Gastroesophageal sphincter (tissue), 4 donors: ENCODE measurements around the gene HS3ST3B1. TPM values are rescaled to one million over a fixed set of nuclear protein-coding genes. Genes with fewer than 3 reads are reported as not detected.

ENCODE experiments used
- ATAC-seq: fragments of 150-250 bp; one replicate; pipeline ENCODE4 v1.9.1; 2016; ENCODE audit warnings: mild to moderate bottlenecking, moderate library complexity
- H3K27ac ChIP-seq, 4 donors: fragments of 200-600 bp; sonication (generic) in 3 of 4; 1 replicate in 3 of 4; 2 replicates in 1 of 4; pipeline ENCODE4 v1.5.1; 2016 to 2019
- H3K27me3 ChIP-seq: fragments of 200-600 bp; sonication (generic); one replicate; pipeline ENCODE4 v1.5.1; 2019
- H3K36me3 ChIP-seq, 2 donors: fragments of 200-600 bp; sonication (generic); one replicate each; pipeline ENCODE4 v1.5.1; 2019; ENCODE audit warnings: control low read depth in 1 of 2
- H3K4me1 ChIP-seq, 3 donors: fragments of 200-600 bp; sonication (generic); 1 replicate in 2 of 3; 2 replicates in 1 of 3; pipeline ENCODE4 v1.5.1; 2016 to 2019; ENCODE audit warnings: control low read depth in 2 of 3
- H3K4me3 ChIP-seq, 2 donors: fragments of 200-600 bp; sonication (generic); one replicate each; pipeline ENCODE4 v1.5.1; 2019; ENCODE audit warnings: mild to moderate bottlenecking in 1 of 2, moderate library complexity in 1 of 2
- H3K9me3 ChIP-seq, 3 donors: fragments of 200-600 bp; sonication (generic); one replicate each; pipeline ENCODE4 v1.5.1; 2017 to 2019; ENCODE audit warnings: control low read depth in 2 of 3
- EP300 ChIP-seq: sonication (generic); formaldehyde crosslinking; IDR thresholded peaks from one replicate; pipeline ENCODE4 v1.6.1; 2017; ENCODE audit warnings: antibody characterized with exemption, mild to moderate bottlenecking
- POLR2A ChIP-seq, 2 donors: fragments of 450-650 bp; IDR thresholded peaks; one replicate each; pipeline ENCODE4 v1.6.1; 2017; ENCODE audit warnings: antibody characterized with exemption in 2 of 2, mild to moderate bottlenecking in 2 of 2, moderate library complexity in 1 of 2
- POLR2AphosphoS5 ChIP-seq: sonication (generic); formaldehyde crosslinking; IDR thresholded peaks from one replicate; pipeline ENCODE4 v1.6.1; 2017; ENCODE audit warnings: antibody characterized with exemption
- WGBS, 2 donors: methylation state at CpG; one replicate each; pipeline ENCODE4 v1.1.5; 2018; ENCODE audit warnings: low coverage in 1 of 2; 5-methylcytosine and 5-hydroxymethylcytosine counted together
- total RNA-seq, 4 donors: library from RNA; depleted of rRNA; stranded (reverse); fragments of >200 nt; gene quantifications; one replicate each; pipeline ENCODE4 v1.1.0, GENCODE V29; 2016
- TF ChIP-seq, protein P1 (sequence below), 4 experiments: fragments of 200-600 bp in 2 of 4; fragments of 450-650 bp in 2 of 4; sonication (generic) in 1 of 4; IDR thresholded peaks; one replicate each; pipeline ENCODE4 v1.5.1; 2017 to 2019; ENCODE audit warnings: antibody characterized with exemption in 4 of 4, mild to moderate bottlenecking in 2 of 4, moderate library complexity in 2 of 4

Gene HS3ST3B1
- total RNA-seq, 4 donors from 2014 or later, result 2.6 to 4.2 (median 3.1) TPM

DNA sequence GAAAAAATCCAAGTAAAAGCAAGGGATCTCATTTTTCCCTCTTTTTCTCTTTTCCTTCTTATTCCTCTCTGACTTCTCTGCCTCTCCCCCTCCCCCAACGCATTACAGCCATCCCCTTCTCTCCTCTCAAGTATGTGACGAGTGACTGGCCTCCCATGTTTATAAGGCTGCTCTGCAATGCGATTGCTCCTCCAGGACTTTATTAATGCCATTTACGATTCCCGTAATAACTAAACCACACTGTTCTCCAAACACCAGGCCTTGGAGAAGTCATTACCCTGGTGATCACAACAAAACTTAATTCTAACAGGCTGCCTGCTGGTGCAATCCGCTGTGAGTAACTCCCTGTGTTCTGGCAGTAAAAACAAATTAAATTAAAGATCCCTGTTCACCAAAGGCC, 88.8 kb downstream of the HS3ST3B1 start:
- TF ChIP-seq POLR2AphosphoS5 (no peak), POLR2A (IDR thresholded peaks at IDR 0.05) (no peak)

DNA sequence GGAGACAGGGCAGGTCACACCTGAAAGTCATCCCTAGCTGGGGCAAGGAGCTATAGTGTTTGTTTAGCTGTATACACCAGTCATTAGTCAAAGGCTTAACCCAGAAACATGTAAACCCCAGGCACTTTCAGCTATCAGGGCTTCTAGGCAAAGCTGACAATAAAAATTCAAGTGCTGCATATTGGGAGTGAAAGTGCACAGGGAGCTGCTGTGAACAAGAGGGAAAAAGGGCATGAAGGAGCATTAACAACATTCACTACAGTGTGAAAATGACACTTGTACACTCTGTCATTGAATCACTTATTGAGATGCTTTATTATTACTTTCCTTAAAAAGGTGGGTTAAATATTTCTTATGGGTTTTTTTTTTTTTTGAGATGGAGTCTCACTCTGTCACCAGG, 92.8 kb downstream of the HS3ST3B1 start:
- ATAC-seq, result no peak
- H3K4me1 ChIP-seq, result no peaks in the 10 kb centered on the region
- no peaks in the 10 kb centered on the region for H3K27me3 ChIP-seq
- H3K36me3 ChIP-seq, result no peaks in the 10 kb centered on the region
- no peak overlapping the region for H3K4me3 ChIP-seq
- no peak overlapping the region for H3K27ac ChIP-seq
- TF ChIP-seq, protein P1, sequence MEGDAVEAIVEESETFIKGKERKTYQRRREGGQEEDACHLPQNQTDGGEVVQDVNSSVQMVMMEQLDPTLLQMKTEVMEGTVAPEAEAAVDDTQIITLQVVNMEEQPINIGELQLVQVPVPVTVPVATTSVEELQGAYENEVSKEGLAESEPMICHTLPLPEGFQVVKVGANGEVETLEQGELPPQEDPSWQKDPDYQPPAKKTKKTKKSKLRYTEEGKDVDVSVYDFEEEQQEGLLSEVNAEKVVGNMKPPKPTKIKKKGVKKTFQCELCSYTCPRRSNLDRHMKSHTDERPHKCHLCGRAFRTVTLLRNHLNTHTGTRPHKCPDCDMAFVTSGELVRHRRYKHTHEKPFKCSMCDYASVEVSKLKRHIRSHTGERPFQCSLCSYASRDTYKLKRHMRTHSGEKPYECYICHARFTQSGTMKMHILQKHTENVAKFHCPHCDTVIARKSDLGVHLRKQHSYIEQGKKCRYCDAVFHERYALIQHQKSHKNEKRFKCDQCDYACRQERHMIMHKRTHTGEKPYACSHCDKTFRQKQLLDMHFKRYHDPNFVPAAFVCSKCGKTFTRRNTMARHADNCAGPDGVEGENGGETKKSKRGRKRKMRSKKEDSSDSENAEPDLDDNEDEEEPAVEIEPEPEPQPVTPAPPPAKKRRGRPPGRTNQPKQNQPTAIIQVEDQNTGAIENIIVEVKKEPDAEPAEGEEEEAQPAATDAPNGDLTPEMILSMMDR (IDR thresholded peaks at IDR 0.05), result no peak
- H3K9me3 ChIP-seq, result peaks cover 0 to 18% (median 0%) of the 10 kb centered on the region in 3 donors

More for the DNA sequence above, 88.8 kb downstream of the HS3ST3B1 start:
- 31 to 46% methylated on average over 5 to 6 of the region's 6 CpGs for WGBS, 2 donors
- peaks cover 0 to 18% (median 0%) of the 10 kb centered on the region in 3 donors for H3K9me3 ChIP-seq
- no peaks in the 10 kb centered on the region for H3K27me3 ChIP-seq
- H3K36me3 ChIP-seq, result no peaks in the 10 kb centered on the region
- no peak for ATAC-seq
- H3K27ac ChIP-seq, result no peak overlapping the region
- H3K4me3 ChIP-seq, result no peak overlapping the region
- no peaks in the 10 kb centered on the region for H3K4me1 ChIP-seq

DNA sequence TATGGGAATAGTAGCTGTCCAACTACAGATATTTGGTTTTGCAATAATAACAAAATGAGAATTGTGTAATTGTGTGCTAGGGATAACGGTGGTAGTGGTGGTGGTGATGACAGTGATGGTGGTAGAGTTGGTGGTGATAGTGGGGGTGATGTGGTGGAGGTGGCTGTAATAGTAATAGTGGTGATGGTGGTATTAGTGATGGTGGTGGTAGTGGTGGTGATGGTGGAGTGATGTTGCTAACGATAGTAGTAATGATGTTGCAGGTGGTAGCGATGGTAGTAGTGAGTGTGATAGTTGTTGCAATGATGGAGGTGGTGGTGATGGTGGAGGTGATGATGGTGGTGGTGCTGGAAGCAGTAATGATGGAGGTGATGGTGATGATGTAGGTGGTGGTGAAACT, 94.4 kb downstream of the HS3ST3B1 start:
- Histone ChIP-seq H3K9me3 (peaks cover 0 to 18% (median 0%) of the 10 kb centered on the region in 3 donors), H3K4me3 (no peak overlapping the region), H3K4me1 (no peaks in the 10 kb centered on the region), H3K27ac (no peak overlapping the region), H3K27me3 (no peaks in the 10 kb centered on the region), H3K36me3 (no peaks in the 10 kb centered on the region)
- WGBS, 2 donors, result 74 to 100% methylated on average over 3 of the region's 3 CpGs
- TF ChIP-seq EP300 (no peak), POLR2AphosphoS5 (no peak), POLR2A (IDR thresholded peaks at IDR 0.05) (no peak)
- TF ChIP-seq, protein P1 (IDR thresholded peaks at IDR 0.05), result no peak
- no peak for ATAC-seq

DNA sequence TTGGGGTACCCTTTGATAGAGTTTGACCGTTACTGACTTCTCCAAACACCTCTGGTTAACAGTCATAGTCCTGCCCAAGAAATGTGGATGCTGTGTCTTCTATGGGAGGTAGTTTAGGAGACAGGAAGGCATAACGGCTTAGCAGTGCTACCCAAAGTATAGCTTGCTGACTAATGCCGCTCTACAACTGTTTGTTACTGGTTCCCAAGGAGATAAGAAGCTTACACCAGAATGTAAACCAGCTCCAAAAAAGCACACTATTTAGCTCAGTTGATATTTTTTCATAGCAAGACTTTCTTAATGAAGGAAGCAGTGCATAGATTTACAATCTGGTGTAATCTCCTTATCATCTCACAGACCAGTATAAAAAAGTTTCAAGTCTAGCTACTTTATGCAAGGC, 95.7 kb downstream of the HS3ST3B1 start:
- Histone ChIP-seq H3K4me1 (no peaks in the 10 kb centered on the region), H3K27me3 (no peaks in the 10 kb centered on the region), H3K4me3 (no peak overlapping the region), H3K27ac (no peak overlapping the region), H3K9me3 (peaks cover 0 to 10% (median 0%) of the 10 kb centered on the region in 3 donors), H3K36me3 (no peaks in the 10 kb centered on the region)
- 23 to 28% methylated on average over 3 of the region's 3 CpGs for WGBS, 2 donors
- no peak for TF ChIP-seq EP300
- no peak for TF ChIP-seq POLR2AphosphoS5
- no peak for TF ChIP-seq POLR2A (IDR thresholded peaks at IDR 0.05)
- TF ChIP-seq, protein P1 (IDR thresholded peaks at IDR 0.05), result no peak
- no peak for ATAC-seq

DNA sequence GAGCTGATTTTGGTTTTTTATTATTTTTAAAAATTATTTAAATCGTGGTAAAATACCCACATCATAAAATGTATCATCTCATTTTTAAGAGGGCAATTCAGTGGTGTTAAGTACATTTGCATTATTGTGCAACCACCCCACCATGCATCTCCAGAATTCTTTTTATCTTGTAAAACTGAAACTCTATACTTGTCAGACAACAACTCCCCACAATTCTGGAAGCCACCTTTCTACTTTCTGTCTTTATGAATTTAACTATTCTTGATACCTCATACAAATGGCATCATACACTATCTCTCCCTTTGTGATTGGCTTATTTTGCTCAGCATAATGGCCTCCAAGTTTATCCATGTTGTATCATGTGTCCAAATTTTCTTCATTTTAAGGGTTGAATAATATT, 97.9 kb downstream of the HS3ST3B1 start:
- WGBS, 2 donors, result 55 to 67% methylated on average over 1 of the region's 1 CpG
- Histone ChIP-seq H3K4me1 (no peaks in the 10 kb centered on the region), H3K27ac (no peak overlapping the region), H3K36me3 (no peaks in the 10 kb centered on the region), H3K9me3 (no peaks in the 10 kb centered on the region), H3K4me3 (no peak overlapping the region), H3K27me3 (no peaks in the 10 kb centered on the region)
- no peak for TF ChIP-seq EP300
- TF ChIP-seq POLR2A (IDR thresholded peaks at IDR 0.05), result no peak
- no peak for TF ChIP-seq POLR2AphosphoS5
- TF ChIP-seq, protein P1 (IDR thresholded peaks at IDR 0.05), result no peak
- no peak for ATAC-seq

Other genes starting within 250 kb of the HS3ST3B1 start
- gene COX10, start 231.6 kb upstream of the HS3ST3B1 start, total RNA-seq, result 10 to 100 TPM; 20.3 to 30.0 (median 26.5) TPM
- gene CDRT15, start 64.2 kb upstream of the HS3ST3B1 start, total RNA-seq, result not detected